GM18858 (cell line): ENCODE data around the gene DNM1L.
"Not testable (repeated sequence)": the region's sequence is repeated elsewhere in the genome, so short reads cannot be mapped to it uniquely, and the experiment has no call there.

Experiments
- ATAC-seq: cut with Tn5 transposase; IDR thresholded peaks from one replicate; pipeline ENCODE4 v1.9.1; 2021; ENCODE audit not compliant: unreplicated experiment

Gene DNM1L

DNA sequence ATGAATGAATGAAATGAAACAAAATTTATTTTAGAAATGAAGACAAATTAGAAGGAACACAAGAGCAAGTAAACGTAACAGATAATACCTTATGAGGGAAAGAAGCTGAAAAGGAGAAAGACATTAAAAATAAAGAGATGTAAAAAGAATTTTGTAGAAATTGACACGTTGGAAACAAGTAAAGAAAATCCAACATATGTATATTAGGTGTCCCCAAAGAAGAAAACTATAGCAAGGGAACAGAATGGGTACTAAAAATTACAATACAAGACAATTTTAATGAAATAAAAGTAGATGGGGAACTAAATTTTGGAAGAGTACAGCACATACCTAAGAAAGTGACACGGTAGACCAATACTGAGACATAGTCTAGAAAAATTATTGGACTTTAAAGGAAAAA is 16.7 kb downstream of the DNM1L start:
- ATAC-seq, result no peak

GRCh38 chr12:32697445-32697844 is 18.3 kb downstream of the DNM1L start:
- no peak for ATAC-seq

DNA sequence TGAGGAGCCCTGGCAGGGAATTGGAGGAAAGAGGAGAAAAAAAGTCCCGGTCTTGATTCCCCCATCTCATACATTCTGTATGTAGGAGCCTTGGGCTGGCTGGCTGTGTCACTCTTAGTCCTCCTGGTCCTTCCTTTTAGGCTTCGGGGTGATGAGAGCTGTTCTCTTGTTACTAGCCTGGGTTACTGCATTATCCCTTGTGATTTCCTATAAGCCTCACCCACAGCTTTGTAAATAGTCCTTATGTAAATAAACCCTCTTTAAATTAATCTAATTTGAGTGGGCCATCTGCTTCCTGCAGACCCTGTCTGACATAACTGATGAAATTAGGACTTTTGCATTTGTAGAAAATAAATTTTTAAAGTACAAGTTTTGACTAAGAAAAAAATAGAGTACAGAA is 19.2 kb downstream of the DNM1L start:
- no peak for ATAC-seq

GRCh38 chr12:32699437-32699836 is 20.3 kb downstream of the DNM1L start:
- ATAC-seq, result not testable (repeated sequence)

DNA sequence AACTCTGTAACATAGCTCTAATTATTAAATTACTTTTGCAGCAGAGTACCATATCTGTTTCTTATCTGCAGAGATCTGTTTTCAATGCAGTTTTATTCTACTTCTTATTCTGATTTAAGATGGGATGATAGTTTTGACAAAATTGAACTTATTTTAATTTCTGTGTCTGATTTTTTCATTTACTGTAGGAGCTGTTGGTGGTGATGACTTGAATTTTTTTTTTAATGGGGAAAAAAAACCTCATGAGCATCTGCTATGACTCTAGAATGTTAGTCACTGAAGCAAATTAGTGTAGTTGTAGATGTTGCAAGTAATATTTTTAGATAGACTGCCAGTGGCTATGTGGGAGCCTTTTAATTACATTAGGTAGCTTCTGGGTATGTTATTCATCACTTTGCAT is 23.4 kb downstream of the DNM1L start:
- ATAC-seq, result no peak

DNA sequence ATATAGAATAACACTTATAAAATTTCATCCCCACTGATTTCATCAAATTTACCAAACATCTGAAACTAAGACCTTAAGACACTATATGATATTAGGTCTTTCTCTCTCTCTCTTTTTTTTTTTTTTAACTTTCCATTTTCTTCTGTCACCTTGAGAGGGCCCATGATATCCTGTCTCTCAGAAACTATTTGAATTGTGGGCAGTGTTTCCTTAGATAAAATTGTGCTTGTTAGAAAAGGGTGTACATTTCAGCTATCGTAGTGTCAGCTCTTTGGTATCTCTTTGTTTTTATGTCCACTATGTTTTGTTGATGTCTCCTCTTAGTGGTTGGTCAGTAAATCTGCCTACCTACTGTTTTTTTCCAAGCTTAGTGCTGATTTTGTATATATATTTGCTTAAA is 23.8 kb downstream of the DNM1L start:
- ATAC-seq, result no peak

DNA sequence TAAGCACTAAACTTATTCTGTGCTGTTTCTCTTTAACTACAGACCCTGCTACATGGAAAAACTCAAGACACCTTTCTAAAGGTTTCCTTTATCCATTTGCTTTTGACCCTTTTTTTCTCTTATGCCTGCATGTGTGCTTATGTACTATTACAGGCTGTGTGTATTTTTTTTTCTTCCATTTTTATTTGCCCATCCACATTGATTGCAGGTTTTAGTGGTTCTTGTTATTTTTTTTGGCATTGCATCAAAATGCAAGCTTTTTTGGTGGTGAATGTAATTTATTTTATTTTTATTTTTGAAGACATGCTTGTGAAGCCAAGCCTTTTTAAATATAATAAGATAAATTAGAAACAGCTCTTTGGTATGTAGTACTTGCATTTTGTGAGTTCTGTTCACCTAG is 26.7 kb downstream of the DNM1L start:
- ATAC-seq, result no peak

GRCh38 chr12:32706335-32707024 is 27.4 kb downstream of the DNM1L start:
- no peak for ATAC-seq

DNA sequence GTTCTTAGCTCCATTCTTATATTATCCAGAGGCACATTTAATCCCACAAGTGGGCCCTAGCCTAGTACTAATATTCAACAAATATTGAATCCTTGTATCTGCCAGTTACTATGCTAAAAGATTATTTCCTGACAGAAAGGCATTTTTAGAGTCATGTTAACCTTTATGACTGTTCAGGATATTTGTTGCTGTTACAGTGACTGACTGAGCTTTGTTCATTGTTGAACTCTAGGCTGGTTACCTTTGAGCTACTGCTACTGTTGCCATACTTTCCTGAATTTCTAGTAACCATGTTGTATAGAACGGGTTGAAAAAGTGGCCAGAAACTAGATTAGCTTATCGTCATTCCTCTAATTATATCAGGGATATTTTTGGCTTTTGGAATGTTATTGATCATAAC is 29.8 kb downstream of the DNM1L start:
- ATAC-seq, result no peak

GRCh38 chr12:32714772-32715171 is 35.7 kb downstream of the DNM1L start:
- ATAC-seq, result no peak

DNA sequence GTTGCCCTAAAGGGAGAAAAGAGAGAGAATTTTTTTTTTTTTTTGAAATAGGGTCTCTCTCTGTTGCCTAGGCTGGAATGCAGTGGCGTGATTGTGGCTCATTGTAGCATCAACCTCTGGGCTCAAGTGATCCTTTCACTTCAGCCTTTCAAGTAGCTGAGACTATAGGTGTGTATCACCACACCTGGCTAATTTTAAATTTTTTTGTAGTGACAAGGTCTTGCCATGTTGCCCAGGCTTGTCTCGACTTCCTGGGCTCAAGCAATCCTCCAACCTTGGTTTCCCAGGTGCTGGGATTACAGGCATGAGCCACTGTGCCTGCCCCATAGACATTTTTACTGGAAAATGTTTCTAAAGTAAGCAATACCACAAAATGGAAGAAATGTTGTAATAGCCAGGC is 39.8 kb downstream of the DNM1L start:
- ATAC-seq, result no peak

DNA sequence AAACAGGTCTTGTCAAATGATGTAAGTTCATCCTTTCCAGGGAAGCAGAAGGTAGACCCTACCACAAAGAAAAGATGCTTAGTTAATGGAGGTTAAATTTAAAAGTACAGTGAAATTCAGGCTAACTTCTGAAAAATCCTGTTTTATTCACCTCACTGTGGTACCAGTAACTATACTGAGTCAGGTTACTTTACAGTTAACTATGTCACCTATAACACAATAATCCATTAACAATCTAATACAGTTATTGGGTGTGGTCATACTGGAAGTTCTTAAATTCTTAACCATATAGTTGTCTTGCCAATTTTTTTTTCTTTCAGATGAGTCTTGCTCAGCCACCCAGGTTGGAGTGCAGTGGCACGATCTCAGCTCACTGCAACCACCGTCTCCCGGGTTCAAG is 46.2 kb downstream of the DNM1L start:
- not testable (repeated sequence) for ATAC-seq

- no peak for ATAC-seq
Measured at GRCh38 chr12:32726286-32726685, 47.2 kb downstream of the DNM1L start.

DNA sequence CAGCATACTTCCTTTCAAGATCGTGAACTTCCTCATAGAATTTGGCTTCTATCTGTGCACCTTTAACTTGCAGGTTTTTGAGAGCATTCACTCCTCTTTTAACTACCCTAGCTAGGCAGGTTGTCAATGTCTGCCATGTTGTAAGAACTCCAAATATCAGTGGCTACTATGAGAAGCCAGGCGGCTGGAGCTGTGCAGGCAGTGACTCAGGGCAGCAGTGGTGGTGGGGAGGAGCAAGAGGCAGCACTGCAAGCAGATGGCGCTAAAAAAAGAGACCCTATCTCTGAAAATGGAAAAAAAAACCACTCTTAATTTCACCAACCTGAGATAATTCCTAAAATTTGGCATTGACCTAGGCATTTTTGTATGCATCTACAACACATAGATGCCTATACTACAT is 48.1 kb downstream of the DNM1L start:
- no peak for ATAC-seq

GRCh38 chr12:32734952-32735351 is 55.9 kb downstream of the DNM1L start:
- no peak for ATAC-seq

GRCh38 chr12:32736445-32736844 is 57.3 kb downstream of the DNM1L start:
- no peak for ATAC-seq

DNA sequence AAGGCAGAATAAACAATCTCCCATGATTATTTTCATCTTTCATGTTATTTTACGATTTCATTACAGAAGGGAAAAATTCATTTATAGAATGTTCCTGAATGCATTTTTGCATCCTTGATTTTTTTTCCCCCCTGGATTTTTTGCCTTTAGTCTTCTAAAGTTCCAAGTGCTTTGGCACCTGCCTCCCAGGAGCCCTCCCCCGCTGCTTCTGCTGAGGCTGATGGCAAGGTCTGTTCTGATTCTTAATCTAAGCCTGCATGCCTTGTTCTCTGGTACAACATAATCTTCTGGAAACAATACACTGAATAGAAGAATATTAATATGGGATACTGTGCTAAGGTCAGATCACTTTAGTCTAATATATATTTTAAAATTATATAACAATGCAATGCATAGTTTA is 58.6 kb downstream of the DNM1L start:
- ATAC-seq, result no peak

- no peak for ATAC-seq
Measured at GRCh38 chr12:32739279-32739678, 60.2 kb downstream of the DNM1L start.

DNA sequence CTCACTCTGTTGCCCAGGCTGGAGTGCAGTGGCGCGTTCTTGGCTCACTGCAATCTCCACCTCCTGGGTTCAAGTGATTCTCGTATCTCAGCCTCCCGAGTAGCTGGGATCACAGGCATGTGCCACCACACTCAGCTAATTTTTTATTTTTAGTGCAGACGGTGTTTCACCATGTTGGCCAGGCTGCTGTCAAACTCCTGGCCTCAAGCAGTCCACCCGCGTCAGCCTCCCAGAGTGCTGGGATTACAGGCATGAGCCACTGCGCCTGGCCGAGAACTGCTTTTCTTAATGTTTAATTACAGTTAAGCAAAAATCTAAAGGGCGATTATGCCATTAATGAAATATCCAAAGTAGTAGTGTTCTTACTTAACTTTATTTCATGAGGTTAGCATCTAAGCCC is 63.0 kb downstream of the DNM1L start:
- ATAC-seq, result no peak

DNA sequence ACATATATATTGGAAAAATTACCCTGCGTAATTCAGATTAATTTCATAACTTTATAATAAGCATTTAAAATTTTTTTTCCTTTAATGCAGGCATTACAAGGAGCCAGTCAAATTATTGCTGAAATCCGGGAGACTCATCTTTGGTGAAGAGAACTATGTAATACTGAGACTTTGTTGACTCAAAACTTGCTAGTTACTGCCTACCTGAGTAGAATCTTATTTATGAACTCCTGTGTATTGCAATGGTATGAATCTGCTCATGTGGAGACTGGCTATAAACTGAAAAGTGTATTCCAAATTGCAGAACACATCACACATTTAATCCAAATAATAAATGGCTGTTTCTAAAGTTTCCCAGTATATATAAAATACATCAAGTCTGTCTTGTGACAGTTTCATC is 64.2 kb downstream of the DNM1L start:
- no peak for ATAC-seq

DNA sequence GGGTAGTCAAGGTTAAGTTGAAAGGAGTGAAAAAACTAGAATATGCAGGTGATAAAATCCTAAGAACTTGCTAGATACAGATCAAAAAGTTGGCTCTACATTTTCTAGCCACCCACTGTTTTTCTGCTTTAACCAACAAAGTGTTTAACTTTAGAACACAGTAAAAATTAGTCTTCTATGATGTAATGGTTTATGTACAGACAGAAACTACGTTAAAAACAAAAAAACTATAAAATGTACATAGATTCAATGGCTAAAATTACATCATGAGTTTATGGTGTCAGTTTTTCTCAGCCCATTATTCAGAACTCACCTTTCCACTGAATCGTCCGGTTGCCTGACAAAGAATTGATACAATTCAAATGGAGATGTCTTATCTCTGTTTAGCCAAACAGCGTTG is 74.5 kb downstream of the DNM1L start:
- ATAC-seq, result no peak

DNA sequence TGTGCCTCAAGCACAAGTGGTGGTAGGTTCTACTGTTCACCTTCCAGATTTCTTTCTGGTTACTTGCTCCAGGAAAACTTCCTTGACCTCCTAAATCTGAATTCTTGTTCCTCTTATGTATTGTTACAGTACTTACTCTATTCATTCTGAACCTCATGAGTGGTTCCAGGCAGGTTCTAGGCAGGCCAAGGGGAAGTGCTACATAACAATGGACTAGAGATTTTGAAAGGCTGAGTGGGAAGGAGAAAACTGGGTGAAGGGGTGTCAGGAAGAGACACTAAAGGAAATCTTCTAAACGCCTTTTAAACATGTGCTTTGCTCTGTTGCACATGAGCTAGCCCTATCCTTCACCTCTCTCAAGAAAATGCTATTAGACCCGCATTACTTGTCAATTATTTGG is 75.0 kb downstream of the DNM1L start:
- no peak for ATAC-seq

DNA sequence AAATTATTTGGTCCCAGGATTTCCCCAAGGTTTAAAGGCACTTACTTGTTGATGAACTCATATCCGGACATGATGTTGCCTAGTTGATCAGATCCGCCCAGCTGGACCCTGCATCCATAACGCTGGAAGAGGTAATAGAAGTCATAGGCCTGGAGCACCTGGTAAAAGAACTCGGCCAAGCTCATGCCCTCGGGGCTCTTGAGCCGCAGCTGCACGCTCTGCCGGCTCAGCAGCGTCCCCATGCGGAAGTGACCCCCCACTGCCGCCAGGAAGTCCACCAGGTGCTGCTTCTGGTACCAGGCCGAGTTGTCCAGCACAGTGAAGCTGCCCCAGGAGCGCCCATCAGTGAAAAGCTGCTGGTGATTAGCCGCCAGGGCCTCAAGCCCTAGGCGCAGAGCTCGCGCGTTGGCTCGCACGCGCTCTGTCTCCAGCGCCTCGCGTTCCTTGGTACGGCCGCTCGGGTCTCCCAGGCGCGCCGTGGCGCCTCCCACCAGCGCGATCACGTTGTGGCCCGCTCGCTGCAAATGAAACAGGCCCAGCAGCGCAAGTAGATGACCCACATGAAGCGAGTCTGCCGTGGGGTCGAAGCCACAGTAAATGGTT is 76.1 kb downstream of the DNM1L start:
- peak; percentile 56 for ATAC-seq
